Measurements from ENCODE around the gene TSPAN5.

- TF ChIP-seq CTCF (IDR thresholded peaks at IDR 0.05), result no peak
- TF ChIP-seq POLR2A (IDR thresholded peaks at IDR 0.05), result no peak
Measured at GRCh38 chr4:98611677-98612317, 46.6 kb downstream of the TSPAN5 start.
